NCI-H2227 treated with DMSO at 0.1 percent for 48 hours (cell line): ENCODE results near the gene FGF19.
A peak's percentile ranks its signal among the peaks of the same experiment; 100 is the strongest.

Experiments
- DNase-seq: peaks from one replicate; lab custom pipeline; 2025; lab: John Stamatoyannopoulos, UW

FGF19 gene

GRCh38 chr11:69718147-69718546 lies 14.3 kb upstream of the FGF19 start:
- DNase-seq: no peak

- no peak for DNase-seq
Observed at GRCh38 chr11:69716891-69717747, 13.3 kb upstream of the FGF19 start.

GRCh38 chr11:69716099-69716498 lies 12.3 kb upstream of the FGF19 start:
- no peak for DNase-seq

- DNase-seq: no peak
Observed at GRCh38 chr11:69715446-69715845, 11.6 kb upstream of the FGF19 start.

- no peak for DNase-seq
Observed at GRCh38 chr11:69711822-69712801, 8.3 kb upstream of the FGF19 start.

GRCh38 chr11:69708736-69709401 lies 5.0 kb upstream of the FGF19 start:
- DNase-seq: no peak

- no peak for DNase-seq
Observed at GRCh38 chr11:69707176-69707575, 3.4 kb upstream of the FGF19 start.

- no peak for DNase-seq
Observed at GRCh38 chr11:69705901-69706787, 2.3 kb upstream of the FGF19 start.

- peak; percentile 73 for DNase-seq
Observed at GRCh38 chr11:69705351-69705811, 1.6 kb upstream of the FGF19 start.

GRCh38 chr11:69704508-69705253 lies 859 bp upstream of the FGF19 start:
- DNase-seq: peak; percentile 62

GRCh38 chr11:69703453-69703767 lies 412 bp downstream of the FGF19 start:
- DNase-seq: no peak

GRCh38 chr11:69702769-69703452 lies 911 bp downstream of the FGF19 start:
- no peak for DNase-seq

- DNase-seq: no peak
Observed at GRCh38 chr11:69702239-69702691, 1.6 kb downstream of the FGF19 start.

GRCh38 chr11:69700278-69701140 lies 3.3 kb downstream of the FGF19 start:
- DNase-seq: peak; percentile 58

GRCh38 chr11:69699213-69699612 lies 4.6 kb downstream of the FGF19 start:
- DNase-seq: no peak

GRCh38 chr11:69698362-69698761 lies 5.5 kb downstream of the FGF19 start:
- no peak for DNase-seq

GRCh38 chr11:69697861-69698260 lies 6.0 kb downstream of the FGF19 start:
- DNase-seq: no peak

- DNase-seq: no peak
Observed at GRCh38 chr11:69697469-69697843, 6.4 kb downstream of the FGF19 start.
